ENCODE results near the gene NEK10.

DNA sequence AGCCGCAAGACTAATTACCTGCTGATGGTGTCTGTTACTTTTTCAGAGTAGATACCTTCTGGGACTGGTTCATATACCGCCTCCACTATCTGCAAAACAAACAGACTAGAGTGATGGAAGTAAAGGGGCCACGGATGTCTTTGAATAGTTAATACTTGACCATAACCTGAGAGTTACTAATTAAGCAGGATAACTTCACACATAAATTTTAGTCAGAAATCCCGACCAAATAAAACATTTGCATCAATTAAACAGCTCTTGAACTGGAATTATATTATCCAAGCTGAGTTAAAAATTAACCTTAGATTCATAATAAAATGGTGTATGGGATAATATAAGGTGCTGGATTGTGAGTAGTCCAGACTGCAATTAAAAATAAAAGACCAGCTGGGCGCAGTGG is 167.7 kb downstream of the NEK10 start:
- TF ChIP-seq EZH2 (IDR thresholded peaks at IDR 0.05; ENCODE audit: low read length, unreplicated experiment): no peak
- TF ChIP-seq EZH2phosphoT487 (IDR thresholded peaks at IDR 0.05; ENCODE audit: borderline replicate concordance, low read length): no peak
- TF ChIP-seq, protein P1, sequence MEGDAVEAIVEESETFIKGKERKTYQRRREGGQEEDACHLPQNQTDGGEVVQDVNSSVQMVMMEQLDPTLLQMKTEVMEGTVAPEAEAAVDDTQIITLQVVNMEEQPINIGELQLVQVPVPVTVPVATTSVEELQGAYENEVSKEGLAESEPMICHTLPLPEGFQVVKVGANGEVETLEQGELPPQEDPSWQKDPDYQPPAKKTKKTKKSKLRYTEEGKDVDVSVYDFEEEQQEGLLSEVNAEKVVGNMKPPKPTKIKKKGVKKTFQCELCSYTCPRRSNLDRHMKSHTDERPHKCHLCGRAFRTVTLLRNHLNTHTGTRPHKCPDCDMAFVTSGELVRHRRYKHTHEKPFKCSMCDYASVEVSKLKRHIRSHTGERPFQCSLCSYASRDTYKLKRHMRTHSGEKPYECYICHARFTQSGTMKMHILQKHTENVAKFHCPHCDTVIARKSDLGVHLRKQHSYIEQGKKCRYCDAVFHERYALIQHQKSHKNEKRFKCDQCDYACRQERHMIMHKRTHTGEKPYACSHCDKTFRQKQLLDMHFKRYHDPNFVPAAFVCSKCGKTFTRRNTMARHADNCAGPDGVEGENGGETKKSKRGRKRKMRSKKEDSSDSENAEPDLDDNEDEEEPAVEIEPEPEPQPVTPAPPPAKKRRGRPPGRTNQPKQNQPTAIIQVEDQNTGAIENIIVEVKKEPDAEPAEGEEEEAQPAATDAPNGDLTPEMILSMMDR (conservative IDR thresholded peaks at IDR 0.05; ENCODE audit: low read depth, low read length): no peak

All from PC-3 (cell line).